D721Med (cell line): Measurements from ENCODE around the gene CSNK1G1.

Experiments used
- DNase-seq: peaks from one replicate; pipeline ENCODE4 v3.0.0; 2011; ENCODE audit warnings: low spot score; ENCODE audit not compliant: insufficient read length
- FAIRE-seq: peaks from 2 replicates; lab custom pipeline; 2011; peaks lifted over from hg19 to GRCh38; lab: Jason Lieb, UNC
- CTCF ChIP-seq: IDR thresholded peaks from 2 replicates; pipeline ENCODE4 v1.5.1; 2012; ENCODE audit warnings: mild to moderate bottlenecking, control low read depth; ENCODE audit not compliant: insufficient read depth; ENCODE audit errors: missing control alignments

The CSNK1G1 gene

GRCh38 chr15:64314456-64314855 lies 41.5 kb downstream of the CSNK1G1 start:
- FAIRE-seq: no peak
- TF ChIP-seq CTCF: no peak
- no peak for DNase-seq

- no peak for FAIRE-seq
- no peak for DNase-seq
- no peak for TF ChIP-seq CTCF
Measured at GRCh38 chr15:64311566-64311965, 44.4 kb downstream of the CSNK1G1 start.

GRCh38 chr15:64310036-64310435 lies 45.9 kb downstream of the CSNK1G1 start:
- DNase-seq (no peak), FAIRE-seq (no peak)
- TF ChIP-seq CTCF: no peak

GRCh38 chr15:64305261-64305660 lies 50.7 kb downstream of the CSNK1G1 start:
- TF ChIP-seq CTCF: no peak
- FAIRE-seq (no peak), DNase-seq (no peak)

GRCh38 chr15:64289550-64289949 lies 66.4 kb downstream of the CSNK1G1 start:
- DNase-seq (no peak), FAIRE-seq (no peak)
- TF ChIP-seq CTCF: no peak

- DNase-seq (no peak), FAIRE-seq (no peak)
- TF ChIP-seq CTCF: no peak
Measured at GRCh38 chr15:64288999-64289398, 67.0 kb downstream of the CSNK1G1 start.

- DNase-seq (no peak), FAIRE-seq (no peak)
- TF ChIP-seq CTCF: no peak
Measured at GRCh38 chr15:64288577-64288976, 67.4 kb downstream of the CSNK1G1 start.
